NOMO-1 treated with dmso at 0.1 percent for 144 hours (cell line): ENCODE data around the gene CES2.
A peak's percentile ranks its signal among the peaks of the same experiment; 100 is the strongest.
"Not testable (repeated sequence)": the region's sequence is repeated elsewhere in the genome, so short reads cannot be mapped to it uniquely, and the experiment has no call there.

Experiments
- DNase-seq: peaks from one replicate; lab custom pipeline; 2025; ENCODE audit not compliant: unreplicated experiment; lab: John Stamatoyannopoulos, UW

The CES2 gene

GRCh38 chr16:66934138-66934838, 1.0 kb upstream of the CES2 start, which contains the start of gene CIAO2B:
TSS of gene CIAO2B (minus strand) at chr16:66934402. CDS start at chr16:66934364, 38 bp downstream.
- DNase-seq, result peak; percentile 77

GRCh38 chr16:66934839-66935313, 440 bp upstream of the CES2 start:
- DNase-seq, result not testable (repeated sequence)

GRCh38 chr16:66936462-66936861, 1.1 kb downstream of the CES2 start:
- DNase-seq, result no peak

GRCh38 chr16:66936889-66937554, 1.7 kb downstream of the CES2 start:
- DNase-seq, result no peak

GRCh38 chr16:66937725-66938337, 2.5 kb downstream of the CES2 start:
- no peak for DNase-seq

GRCh38 chr16:66939366-66939765, 4.0 kb downstream of the CES2 start:
- no peak for DNase-seq

- no peak for DNase-seq
Measured at GRCh38 chr16:66940236-66940635, 4.9 kb downstream of the CES2 start.

- no peak for DNase-seq
Measured at GRCh38 chr16:66942981-66943380, 7.7 kb downstream of the CES2 start.

GRCh38 chr16:66943426-66944053, 8.2 kb downstream of the CES2 start:
- no peak for DNase-seq

GRCh38 chr16:66944054-66944441, 8.7 kb downstream of the CES2 start:
- DNase-seq, result no peak

- not testable (repeated sequence) for DNase-seq
Measured at GRCh38 chr16:66944971-66945370, 9.7 kb downstream of the CES2 start.

GRCh38 chr16:66945939-66946338, 10.6 kb downstream of the CES2 start:
- DNase-seq, result no peak

- no peak for DNase-seq
Measured at GRCh38 chr16:66946541-66946940, 11.2 kb downstream of the CES2 start.

GRCh38 chr16:66946974-66947301, 11.6 kb downstream of the CES2 start:
- DNase-seq, result no peak

GRCh38 chr16:66947302-66948065, 12.2 kb downstream of the CES2 start:
- DNase-seq, result peak; percentile 57

GRCh38 chr16:66948134-66948836, 13.0 kb downstream of the CES2 start:
- DNase-seq, result no peak

GRCh38 chr16:66948837-66949225, 13.5 kb downstream of the CES2 start:
- DNase-seq, result no peak

- DNase-seq, result no peak
Measured at GRCh38 chr16:66949472-66949871, 14.2 kb downstream of the CES2 start.

- no peak for DNase-seq
Measured at GRCh38 chr16:66950437-66950836, 15.1 kb downstream of the CES2 start.
